Smooth muscle cell (in vitro differentiated cells): ENCODE results near the gene CCDC88C. TPM values are rescaled to one million over a fixed set of nuclear protein-coding genes. Genes with fewer than 3 reads are reported as not detected.

ENCODE experiments used
- DNase-seq: peaks from one replicate; lab custom pipeline; 2025; ENCODE audit not compliant: unreplicated experiment; lab: John Stamatoyannopoulos, UW
- H2AFZ ChIP-seq: fragments of 200-600 bp; sonication (generic); 2 replicates; pipeline ENCODE4 v1.6.0; 2016; ENCODE audit warnings: antibody characterized with exemption, low read depth, mild to moderate bottlenecking
- H3F3A ChIP-seq: fragments of 200-600 bp; sonication (generic); 2 replicates; pipeline ENCODE4 v1.6.0; 2017; ENCODE audit warnings: antibody characterized with exemption, low read depth
- H3K27ac ChIP-seq: fragments of 200-600 bp; sonication (generic); 2 replicates; pipeline ENCODE4 v1.5.1; 2016; ENCODE audit warnings: low read depth, mild to moderate bottlenecking
- H3K27me3 ChIP-seq: fragments of 200-600 bp; sonication (generic); 2 replicates; pipeline ENCODE4 v1.6.1; 2016; ENCODE audit warnings: low read depth, mild to moderate bottlenecking
- H3K36me3 ChIP-seq: fragments of 200-600 bp; sonication (generic); 2 replicates; pipeline ENCODE4 v1.5.1; 2016; ENCODE audit warnings: low read depth
- H3K4me1 ChIP-seq: fragments of 200-600 bp; sonication (generic); 2 replicates; pipeline ENCODE4 v1.5.1; 2016; ENCODE audit warnings: low read depth
- H3K4me2 ChIP-seq: fragments of 200-600 bp; sonication (generic); 2 replicates; pipeline ENCODE4 v1.6.0; 2016; ENCODE audit warnings: mild to moderate bottlenecking
- H3K4me3 ChIP-seq: fragments of 200-600 bp; sonication (generic); 2 replicates; pipeline ENCODE4 v1.5.1; 2016; ENCODE audit warnings: mild to moderate bottlenecking
- H3K79me2 ChIP-seq: fragments of 200-600 bp; sonication (generic); 2 replicates; pipeline ENCODE4 v1.6.0; 2016; ENCODE audit warnings: low read depth, mild to moderate bottlenecking
- H3K9ac ChIP-seq: fragments of 200-600 bp; sonication (generic); 2 replicates; pipeline ENCODE4 v1.6.0; 2016; ENCODE audit warnings: low read depth
- H3K9me3 ChIP-seq: fragments of 200-600 bp; sonication (generic); replicated peaks from 2 replicates; pipeline ENCODE4 v1.5.1; 2016; ENCODE audit warnings: low read depth
- H4K20me1 ChIP-seq: fragments of 200-600 bp; sonication (generic); 2 replicates; pipeline ENCODE4 v1.6.0; 2016; ENCODE audit warnings: low read depth
- CTCF ChIP-seq: fragments of 200-600 bp; sonication (generic); IDR thresholded peaks from 2 replicates; pipeline ENCODE4 v1.5.1; 2017; ENCODE audit warnings: borderline replicate concordance, mild to moderate bottlenecking, antibody characterized with exemption; ENCODE audit not compliant: insufficient read depth, poor library complexity, severe bottlenecking
- WGBS: methylation state at CpG from one replicate; pipeline ENCODE4 v1.1.7; 2016; ENCODE audit warnings: low lambda C conversion rate; 5-methylcytosine and 5-hydroxymethylcytosine counted together
- polyA plus RNA-seq: library from polyadenylated mRNA; unstranded; fragments of >200 nt; fragmentation: Nextera tagmentation; extraction: Ambion mirVana; gene quantifications from 2 replicates; pipeline ENCODE4 v1.2.1, GENCODE V29; 2016
- total RNA-seq: library from RNA; depleted of rRNA; stranded (reverse); fragments of >200 nt; gene quantifications from 2 replicates; pipeline ENCODE4 v1.2.3, GENCODE V29; 2014

Gene CCDC88C
- total and polyA plus RNA-seq, 2 experiments from 2014 or later = 1.1 TPM; not detected in 1

- H3K4me3 ChIP-seq = no peak overlapping the region
- TF ChIP-seq CTCF = no peak
- H3K4me2 ChIP-seq = no peak overlapping the region
- no peaks in the 10 kb centered on the region for H3K79me2 ChIP-seq
- H3K4me1 ChIP-seq = peaks cover 32% of the 10 kb centered on the region
- no peak overlapping the region for H3K27ac ChIP-seq
- no peaks in the 10 kb centered on the region for H3F3A ChIP-seq
- H3K9ac ChIP-seq = no peak overlapping the region
- H2AFZ ChIP-seq = no peak overlapping the region
- H3K9me3 ChIP-seq = no peaks in the 10 kb centered on the region
- H4K20me1 ChIP-seq = no peaks in the 10 kb centered on the region
- DNase-seq = no peak
- WGBS = 90% methylated on average over 5 of the region's 5 CpGs
- no peaks in the 10 kb centered on the region for H3K36me3 ChIP-seq
- peaks cover 65% of the 10 kb centered on the region for H3K27me3 ChIP-seq
These were observed 28.5 kb downstream of the CCDC88C start for GRCh38 chr14:91389150-91389549.

- Histone ChIP-seq H4K20me1 (no peaks in the 10 kb centered on the region), H2AFZ (no peak overlapping the region), H3K4me1 (peaks cover 30% of the 10 kb centered on the region), H3K9ac (no peak overlapping the region), H3K27me3 (peaks cover 65% of the 10 kb centered on the region), H3F3A (no peaks in the 10 kb centered on the region), H3K4me2 (no peak overlapping the region), H3K27ac (no peak overlapping the region), H3K9me3 (no peaks in the 10 kb centered on the region), H3K4me3 (no peak overlapping the region), H3K36me3 (no peaks in the 10 kb centered on the region), H3K79me2 (no peaks in the 10 kb centered on the region)
- no peak for DNase-seq
- 30% methylated on average over 13 of the region's 13 CpGs for WGBS
- TF ChIP-seq CTCF = no peak
These were observed 29.1 kb downstream of the CCDC88C start for GRCh38 chr14:91388551-91388975.

GRCh38 chr14:91387951-91388381 is 29.7 kb downstream of the CCDC88C start:
- Histone ChIP-seq H3F3A (no peaks in the 10 kb centered on the region), H4K20me1 (no peaks in the 10 kb centered on the region), H3K27ac (no peak overlapping the region), H3K4me1 (peaks cover 29% of the 10 kb centered on the region), H3K4me2 (no peak overlapping the region), H3K9ac (no peak overlapping the region), H3K79me2 (no peaks in the 10 kb centered on the region), H3K4me3 (no peak overlapping the region), H2AFZ (no peak overlapping the region), H3K36me3 (no peaks in the 10 kb centered on the region), H3K27me3 (peaks cover 65% of the 10 kb centered on the region), H3K9me3 (no peaks in the 10 kb centered on the region)
- no peak for TF ChIP-seq CTCF
- DNase-seq = no peak
- WGBS = 83% methylated on average over 10 of the region's 10 CpGs

- Histone ChIP-seq H3K79me2 (no peaks in the 10 kb centered on the region), H3K27me3 (peaks cover 65% of the 10 kb centered on the region), H4K20me1 (no peaks in the 10 kb centered on the region), H3K4me3 (no peak overlapping the region), H3K9ac (no peak overlapping the region), H3K4me2 (peak overlapping the region; percentile 35), H3K36me3 (no peaks in the 10 kb centered on the region), H3K27ac (no peak overlapping the region), H2AFZ (no peak overlapping the region), H3K4me1 (peaks cover 31% of the 10 kb centered on the region), H3K9me3 (no peaks in the 10 kb centered on the region), H3F3A (no peaks in the 10 kb centered on the region)
- 79% methylated on average over 19 of the region's 19 CpGs for WGBS
- TF ChIP-seq CTCF = no peak
- DNase-seq = no peak
These were observed 30.3 kb downstream of the CCDC88C start for GRCh38 chr14:91387169-91387835.
